Thyroid gland (tissue), 4 donors: ENCODE data around the gene MAGI1.

Experiments used
- POLR2A ChIP-seq, 2 donors: fragments of 450-650 bp; IDR thresholded peaks; one replicate each; pipeline ENCODE4 v1.6.1; 2017; ENCODE audit warnings: antibody characterized with exemption in 2 of 2, mild to moderate bottlenecking in 2 of 2, moderate library complexity in 1 of 2
- TF ChIP-seq, protein P1 (sequence below), 6 experiments: fragments of 200-600 bp in 3 of 6; fragments of 450-650 bp in 3 of 6; sonication (generic) in 3 of 6; IDR thresholded peaks; one replicate each; pipeline ENCODE4 v1.5.1; 2016 to 2019; ENCODE audit warnings: antibody characterized with exemption in 6 of 6, mild to moderate bottlenecking in 2 of 6, inconsistent platforms in 1 of 6, moderate library complexity in 1 of 6

- TF ChIP-seq, protein P1, sequence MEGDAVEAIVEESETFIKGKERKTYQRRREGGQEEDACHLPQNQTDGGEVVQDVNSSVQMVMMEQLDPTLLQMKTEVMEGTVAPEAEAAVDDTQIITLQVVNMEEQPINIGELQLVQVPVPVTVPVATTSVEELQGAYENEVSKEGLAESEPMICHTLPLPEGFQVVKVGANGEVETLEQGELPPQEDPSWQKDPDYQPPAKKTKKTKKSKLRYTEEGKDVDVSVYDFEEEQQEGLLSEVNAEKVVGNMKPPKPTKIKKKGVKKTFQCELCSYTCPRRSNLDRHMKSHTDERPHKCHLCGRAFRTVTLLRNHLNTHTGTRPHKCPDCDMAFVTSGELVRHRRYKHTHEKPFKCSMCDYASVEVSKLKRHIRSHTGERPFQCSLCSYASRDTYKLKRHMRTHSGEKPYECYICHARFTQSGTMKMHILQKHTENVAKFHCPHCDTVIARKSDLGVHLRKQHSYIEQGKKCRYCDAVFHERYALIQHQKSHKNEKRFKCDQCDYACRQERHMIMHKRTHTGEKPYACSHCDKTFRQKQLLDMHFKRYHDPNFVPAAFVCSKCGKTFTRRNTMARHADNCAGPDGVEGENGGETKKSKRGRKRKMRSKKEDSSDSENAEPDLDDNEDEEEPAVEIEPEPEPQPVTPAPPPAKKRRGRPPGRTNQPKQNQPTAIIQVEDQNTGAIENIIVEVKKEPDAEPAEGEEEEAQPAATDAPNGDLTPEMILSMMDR (IDR thresholded peaks at IDR 0.05): no peak
- TF ChIP-seq POLR2A (IDR thresholded peaks at IDR 0.05): no peak
Measured at GRCh38 chr3:65831733-65832425, 206.8 kb downstream of the MAGI1 start.
